Stimulated activated CD4-positive, alpha-beta T cell treated with anti-CD3 and anti-CD28 coated beads, Interleukin-12 subunit alpha, Interleukin-12 subunit beta, amount 100 ng/mL, for 48 hours (primary cell): Measurements from ENCODE around the gene ZNF609.

Experiments
- DNase-seq, 3 donors: peaks; one replicate each; pipeline ENCODE4 v3.0.0-alpha.2; 2020; ENCODE audit warnings: low read depth in 2 of 3, low spot score in 1 of 3

ZNF609 gene

DNA sequence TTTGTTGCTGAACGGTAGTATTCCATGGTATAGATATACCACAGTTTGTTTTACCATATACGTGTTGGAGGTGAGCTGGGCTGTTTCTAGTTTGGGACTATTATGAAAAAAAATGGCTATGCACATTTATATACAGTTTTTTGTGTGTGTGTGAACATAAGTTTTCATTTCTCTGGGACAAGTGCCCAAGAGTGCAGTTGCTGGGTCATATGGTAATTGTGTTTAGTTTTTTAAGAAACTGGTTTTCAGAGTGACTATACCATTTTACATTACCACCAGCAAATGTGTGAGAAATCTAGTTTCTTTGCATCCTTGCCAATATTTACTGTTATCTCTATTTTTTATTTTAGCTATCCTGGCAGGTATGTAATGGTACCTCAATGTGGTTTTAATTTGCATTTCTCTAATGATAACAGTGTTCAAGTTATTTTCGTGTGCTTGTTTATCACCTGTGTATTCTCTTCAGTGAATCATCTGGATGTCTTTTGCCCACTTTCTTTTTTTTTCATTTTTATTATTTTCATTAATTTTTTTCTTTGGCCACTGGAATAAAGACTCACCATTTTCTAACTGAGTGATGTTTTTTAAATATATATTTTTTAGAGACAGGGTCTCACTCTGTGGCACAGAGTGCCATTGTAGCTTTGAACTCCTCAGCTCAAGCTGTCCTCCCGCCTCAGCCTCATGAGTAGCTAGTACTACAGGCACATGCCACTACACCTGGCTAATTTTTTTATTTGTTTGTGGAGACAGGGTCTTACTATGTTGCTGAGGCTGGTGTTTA lies 75.3 kb downstream of the ZNF609 start:
- DNase-seq: no peak

DNA sequence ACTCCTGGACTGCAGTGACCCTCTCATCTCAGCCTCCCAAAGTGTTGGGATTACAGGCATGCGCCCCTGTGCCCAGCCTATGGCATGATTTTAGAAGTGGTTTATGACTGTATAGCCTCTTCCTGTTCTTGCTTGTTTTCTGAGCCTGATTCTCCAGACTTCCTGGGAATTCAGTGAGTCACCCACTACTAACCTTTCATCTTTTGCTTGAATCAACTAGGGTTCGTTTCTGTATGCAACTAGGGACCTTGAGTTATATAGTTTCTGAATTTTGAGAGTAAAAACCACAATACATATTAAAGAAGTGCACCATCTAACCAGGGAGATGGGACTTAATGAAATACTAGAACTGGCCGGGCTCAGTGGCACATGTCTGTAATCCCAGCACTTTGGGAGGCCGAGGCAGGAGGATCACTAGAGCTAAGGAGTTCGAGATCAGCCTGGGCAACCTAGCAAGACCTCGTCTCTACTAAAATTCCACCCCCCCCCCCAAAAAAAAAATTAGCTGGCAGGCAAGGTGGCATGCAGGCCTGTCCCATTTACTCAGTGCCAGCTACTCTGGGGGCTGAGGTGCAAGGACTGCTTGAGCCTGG lies 76.0 kb downstream of the ZNF609 start:
- peak in 1 of 3 donors; percentile 9 for DNase-seq

DNA sequence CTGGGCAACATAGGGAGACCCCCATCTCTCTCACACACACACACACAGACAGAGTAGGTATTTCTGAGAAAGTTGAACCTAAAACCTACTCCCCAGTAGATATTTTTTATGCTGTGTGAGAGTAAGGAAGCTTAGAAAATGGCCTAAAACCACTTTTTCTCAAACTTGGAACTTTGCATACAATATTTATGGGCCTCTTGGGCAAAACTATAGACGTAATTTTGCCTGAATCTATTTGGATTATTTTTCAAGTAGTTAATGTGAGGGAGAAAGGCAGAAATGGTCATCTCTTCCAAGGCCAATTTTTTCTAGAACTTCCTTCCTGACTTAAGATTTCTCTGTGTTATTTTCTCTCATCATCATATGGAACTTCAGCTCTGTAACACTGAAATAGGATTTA lies 81.7 kb downstream of the ZNF609 start:
- DNase-seq: no peak

DNA sequence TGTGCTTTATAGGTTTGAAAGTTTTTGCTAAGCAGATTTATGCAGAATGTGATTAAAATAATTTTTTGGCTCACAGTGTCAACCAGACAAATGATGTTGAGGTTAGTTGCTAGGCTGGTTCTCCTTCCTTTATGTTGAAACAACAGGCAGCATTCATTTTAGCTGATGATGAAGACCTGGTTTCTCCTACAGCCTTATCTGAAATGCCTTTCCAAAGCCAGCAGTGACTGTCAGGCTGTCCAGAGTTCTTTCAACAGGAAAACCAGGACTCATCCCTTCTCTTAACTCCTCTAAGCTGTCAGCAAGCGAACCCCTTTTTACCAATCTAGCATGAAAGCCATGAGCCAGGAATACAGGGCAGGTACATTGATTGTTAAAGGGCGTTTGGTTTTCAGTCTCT lies 84.1 kb downstream of the ZNF609 start:
- DNase-seq: no peak

DNA sequence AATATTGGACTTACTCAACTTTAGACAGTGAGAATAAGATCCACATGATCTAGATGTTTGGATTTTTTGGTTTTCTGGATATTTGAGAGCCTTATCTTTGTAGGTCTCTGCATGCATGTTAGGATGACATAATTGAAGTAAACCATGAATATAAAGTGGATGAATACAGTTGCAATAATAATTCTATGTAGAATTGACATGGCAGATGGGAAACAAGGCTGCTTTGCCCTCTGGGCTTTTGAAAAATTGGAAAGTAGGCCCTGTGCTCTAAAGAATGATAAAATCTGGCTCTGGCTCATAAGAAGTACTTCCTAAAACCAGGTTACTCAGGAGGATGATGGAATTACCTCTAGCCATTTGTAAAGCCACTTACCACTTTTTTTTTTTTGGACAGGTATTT lies 86.9 kb downstream of the ZNF609 start:
- no peak for DNase-seq

DNA sequence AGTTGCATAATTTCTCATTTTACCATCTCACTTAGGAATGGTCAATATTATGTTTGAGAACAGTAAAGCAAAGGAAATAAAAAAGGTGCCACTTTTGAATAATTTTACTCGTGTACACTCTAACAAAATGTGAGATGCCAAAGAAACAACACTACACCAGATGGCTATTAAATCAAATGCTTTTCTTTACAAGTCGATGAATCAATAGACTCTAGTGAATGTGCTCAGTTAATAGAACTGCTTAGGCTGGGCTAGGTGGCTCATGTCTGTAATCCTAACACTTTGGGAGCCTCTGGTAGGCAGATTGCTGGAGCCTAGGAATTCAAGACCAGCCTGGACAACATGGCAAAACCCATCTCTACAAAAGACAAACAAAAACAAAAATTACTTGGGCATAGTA lies 87.9 kb downstream of the ZNF609 start:
- DNase-seq: no peak

DNA sequence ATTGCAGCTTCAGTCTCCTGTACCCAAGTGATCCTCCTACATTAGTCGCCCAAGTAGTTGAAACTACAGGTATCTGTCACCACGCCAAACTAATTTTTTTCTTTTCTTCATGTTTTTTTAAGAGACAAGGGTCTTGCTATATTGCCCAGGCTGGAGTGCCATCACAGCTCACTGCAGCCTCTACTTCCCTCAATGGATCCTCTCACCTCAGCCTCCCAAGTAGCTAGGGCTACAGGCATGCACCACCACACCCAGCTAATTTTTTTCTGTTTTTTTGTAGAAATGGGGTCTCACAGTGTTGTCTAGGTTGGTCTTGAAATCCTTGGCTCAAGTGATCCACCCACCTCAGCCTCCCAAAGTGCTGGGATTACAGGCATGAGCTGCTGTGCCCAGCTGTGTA lies 89.5 kb downstream of the ZNF609 start:
- DNase-seq: no peak

DNA sequence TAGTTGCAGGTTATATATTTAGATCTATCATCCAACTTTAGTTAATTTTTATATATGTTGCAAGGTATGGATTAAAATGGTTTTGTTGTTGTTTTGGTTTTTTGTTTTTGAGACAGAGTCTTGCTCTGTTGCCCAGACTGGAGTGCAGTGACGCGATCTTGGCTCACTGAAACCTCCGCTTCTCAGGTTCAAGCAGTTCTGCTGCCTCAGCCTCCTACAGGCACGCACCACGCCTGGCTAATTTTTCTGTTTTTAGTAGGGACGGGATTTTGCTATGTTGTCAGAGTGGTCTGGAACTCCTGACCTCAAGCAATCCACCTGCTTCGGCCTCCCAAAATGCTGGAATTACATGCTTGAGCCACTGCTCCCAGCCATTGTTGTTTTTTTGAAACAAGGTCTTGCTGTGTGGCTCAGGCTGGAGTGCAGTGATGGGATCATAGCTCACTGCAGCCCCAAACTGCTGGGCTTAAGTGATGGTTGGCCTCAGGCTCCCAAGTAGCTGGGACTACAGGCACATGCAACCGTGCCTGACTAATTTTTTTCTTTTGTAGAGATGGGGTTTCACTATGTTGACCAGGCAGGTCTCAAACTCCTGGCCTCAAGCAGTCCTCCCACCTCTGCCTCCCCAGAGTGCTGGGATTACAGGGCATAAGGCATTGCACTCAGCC lies 92.0 kb downstream of the ZNF609 start:
- DNase-seq: no peak

DNA sequence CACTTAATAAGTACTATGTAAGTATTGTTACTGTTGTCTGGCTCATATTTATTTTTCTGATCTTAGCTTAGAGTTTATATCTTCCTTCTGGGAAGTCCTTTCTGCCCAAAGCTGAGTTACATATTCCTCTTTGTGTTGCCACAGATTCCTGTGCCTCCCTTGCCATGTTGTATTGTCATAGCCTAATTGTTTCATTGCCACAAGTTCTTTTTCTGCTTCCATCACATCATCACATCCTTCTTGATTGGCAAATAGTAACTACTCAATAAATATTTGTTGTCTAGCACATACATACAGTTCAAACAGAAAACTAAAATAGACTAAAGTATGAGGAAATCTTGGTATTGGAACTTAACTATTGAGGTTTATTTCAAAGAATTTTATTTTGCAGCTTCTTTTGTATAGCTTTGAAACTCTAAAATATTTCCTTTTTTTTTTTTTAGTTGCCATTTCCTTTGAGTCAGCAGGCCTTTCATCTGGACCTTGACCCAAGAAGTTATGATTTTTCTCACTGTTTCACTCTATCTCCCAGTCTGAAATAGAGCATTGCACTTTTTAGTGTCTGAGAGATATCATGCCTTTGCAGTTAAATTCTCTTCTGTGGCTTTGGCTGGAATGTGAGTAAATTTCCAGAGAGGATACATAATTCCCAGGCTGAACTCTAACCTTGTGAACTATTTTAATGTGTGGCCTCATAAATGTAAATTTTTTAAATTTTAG lies 98.2 kb downstream of the ZNF609 start:
- no peak for DNase-seq

DNA sequence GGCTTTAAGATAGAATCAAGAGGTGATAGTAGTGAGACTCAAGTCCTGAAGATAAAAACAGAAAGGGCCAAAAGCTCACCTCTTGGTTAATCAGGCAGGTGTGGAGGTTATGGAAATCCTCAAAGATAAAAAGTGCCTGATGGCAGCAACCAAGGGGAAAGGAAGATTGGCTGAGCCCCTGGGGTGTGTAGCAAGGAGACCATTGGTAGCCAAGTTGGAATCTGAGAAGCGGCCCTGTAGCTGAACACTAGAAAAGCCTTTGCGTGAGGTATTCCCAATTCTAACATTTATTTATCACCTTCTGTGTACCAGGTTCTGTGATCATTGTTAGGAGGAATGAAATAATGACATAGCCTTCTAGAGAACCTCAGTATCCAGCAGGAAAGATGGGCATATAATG lies 98.9 kb downstream of the ZNF609 start:
- DNase-seq: no peak

DNA sequence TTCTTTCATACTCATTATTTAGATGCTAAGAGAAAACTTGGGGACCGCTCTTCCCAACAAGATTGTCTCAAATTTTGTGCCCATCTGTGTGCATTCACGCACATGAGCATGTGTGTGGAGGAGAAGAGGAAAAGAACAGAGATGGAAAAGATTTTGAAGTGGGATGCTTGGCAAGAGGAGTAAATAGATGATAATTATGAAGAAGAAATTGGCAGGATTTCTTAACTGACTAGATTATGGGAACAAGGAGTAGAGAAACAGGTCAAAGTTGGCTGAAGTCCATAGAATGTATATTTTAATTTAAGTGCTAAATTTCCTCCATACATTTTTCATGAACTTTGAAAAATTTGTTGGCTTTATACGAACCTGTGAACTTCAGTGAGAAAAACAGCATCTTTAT lies 100.1 kb downstream of the ZNF609 start:
- no peak for DNase-seq

DNA sequence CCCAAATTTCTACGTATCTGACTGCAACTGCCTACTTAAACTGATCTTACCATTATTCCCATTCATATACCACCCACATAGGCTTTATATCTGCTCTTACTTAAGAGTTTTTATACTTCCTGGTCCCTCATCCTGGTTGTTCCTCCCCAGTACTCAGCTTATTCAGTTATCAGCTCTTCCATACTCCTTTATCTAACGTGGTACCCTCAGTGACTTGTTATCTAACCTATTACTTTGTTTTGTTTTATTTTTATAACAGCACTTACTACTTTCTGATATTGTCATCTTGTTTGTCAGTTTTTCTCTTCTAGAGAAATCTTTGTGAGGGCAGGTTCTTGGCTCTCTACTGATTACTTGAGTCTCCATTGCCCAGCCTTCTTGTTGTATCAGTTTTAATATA lies 100.6 kb downstream of the ZNF609 start:
- no peak for DNase-seq

DNA sequence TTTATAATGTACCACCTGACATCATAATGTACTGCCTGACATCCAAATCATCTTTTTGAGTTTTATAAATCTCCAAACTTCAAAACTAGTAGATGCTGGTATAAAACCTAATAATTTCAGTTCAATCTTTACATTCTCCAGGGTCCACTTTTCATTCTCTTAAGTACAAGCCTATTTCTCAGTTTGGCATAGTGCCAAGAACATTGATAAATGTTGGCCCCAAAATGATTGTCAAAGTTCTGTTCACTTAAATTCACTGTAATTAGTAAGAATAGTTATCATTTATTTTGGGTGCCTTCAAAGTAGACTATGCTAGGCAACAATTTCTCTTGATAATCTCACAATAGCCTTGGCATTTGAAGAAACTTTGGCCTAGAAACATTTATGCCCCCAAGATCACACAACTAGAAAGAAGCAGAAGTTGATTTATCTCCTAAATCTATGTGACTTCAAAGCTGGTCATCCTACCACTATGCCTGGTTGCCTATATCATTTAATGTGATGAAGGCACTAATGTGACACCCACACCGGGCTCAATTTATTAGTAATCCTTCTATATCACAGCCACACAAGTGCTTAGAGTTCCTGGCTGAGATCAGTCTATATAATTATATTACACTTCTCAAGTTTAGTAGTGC lies 101.7 kb downstream of the ZNF609 start:
- DNase-seq: no peak

DNA sequence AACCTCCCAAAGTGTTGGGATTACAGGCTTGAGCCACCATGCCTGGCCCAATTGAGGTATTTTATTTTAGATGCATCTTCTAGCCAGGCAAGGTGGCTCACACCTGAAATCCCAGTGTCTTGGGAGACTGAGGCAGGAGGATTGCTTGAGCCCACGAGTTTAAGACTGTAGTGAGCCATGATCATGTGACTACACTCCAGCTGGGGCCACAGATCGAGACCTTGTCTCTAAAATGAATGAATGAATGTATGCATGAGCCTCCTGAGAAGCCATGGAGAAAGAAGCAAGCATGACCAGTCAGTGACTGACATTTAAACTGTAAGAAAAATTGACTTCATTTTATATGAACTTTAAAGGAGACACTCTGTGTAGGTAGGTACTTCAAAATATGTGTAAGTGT lies 105.7 kb downstream of the ZNF609 start:
- no peak for DNase-seq

DNA sequence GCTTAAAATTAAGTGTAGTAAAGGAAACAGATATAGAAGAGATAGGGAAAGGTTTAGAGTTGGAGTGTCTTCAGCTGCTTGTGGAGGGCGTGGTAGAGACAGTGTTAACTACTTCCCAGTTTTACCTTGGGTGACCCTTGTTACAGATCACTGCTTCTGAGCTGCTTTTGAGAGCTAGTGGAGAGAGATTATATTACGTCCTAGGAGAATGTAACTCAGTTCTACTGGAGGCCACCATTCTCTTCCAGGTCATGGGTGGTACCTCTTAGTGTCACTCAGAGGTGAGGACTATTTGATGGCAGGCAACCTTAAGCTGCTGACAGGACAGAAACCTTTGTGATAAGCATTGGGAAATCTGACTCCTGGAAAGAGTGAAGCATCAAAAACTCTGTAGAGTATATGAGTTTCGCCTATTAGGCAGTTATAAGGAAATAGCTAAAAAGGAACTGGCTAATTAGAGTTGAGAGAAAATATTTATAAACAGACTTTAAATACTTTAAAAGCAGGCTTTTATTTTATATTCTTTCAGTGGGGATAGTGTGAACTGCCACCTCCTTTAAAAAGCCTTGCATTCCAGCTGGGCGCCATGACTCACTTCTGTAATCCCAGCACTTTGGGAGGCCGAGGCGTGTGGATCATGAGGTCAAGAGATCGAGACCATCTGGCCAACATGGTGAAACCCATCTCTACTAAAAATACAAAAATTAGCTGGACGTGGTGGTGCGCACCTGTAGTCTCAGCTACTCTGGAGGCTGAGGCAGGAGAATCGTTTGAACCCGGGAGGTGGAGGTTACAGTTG lies 106.5 kb downstream of the ZNF609 start:
- DNase-seq: no peak

DNA sequence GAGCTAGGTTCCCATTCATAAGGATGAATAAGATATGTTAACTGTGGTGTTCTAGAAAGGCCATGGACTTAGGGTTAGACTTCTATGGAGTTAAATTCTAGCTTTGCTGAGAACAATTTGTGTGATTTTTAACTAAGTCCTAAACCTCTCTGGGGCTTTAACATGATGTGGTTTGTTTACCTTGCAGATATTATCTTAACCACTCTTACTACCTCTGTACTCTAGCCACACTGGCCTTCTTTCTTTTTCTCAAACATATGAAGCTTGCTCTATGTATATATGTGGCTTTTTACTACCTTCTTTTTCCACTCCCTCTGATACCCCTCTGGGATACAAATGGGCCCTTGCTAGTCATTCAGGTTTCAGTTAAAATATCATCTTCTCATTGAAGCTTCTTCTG lies 108.4 kb downstream of the ZNF609 start:
- DNase-seq: no peak

DNA sequence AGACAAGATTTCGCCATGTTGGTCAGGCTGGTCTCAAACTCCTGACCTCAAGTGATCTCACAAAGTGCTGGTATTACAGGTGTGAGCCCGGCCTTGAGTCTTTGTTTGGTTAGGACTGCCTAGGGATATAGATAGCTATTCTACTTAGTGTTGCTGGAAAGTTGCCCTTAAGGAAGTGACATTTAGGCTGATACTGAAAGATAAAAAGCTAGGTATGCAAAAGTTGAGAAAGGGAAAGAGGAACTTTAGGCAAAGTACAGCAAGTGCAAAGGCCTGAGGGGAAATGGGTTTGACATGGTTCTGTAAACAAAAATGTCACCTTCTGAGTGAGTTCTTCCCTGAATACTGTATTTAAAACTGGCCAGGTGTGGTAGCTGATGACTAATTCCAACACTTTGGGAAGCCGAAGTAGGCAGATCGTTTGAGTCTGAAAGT lies 111.5 kb downstream of the ZNF609 start:
- no peak for DNase-seq

DNA sequence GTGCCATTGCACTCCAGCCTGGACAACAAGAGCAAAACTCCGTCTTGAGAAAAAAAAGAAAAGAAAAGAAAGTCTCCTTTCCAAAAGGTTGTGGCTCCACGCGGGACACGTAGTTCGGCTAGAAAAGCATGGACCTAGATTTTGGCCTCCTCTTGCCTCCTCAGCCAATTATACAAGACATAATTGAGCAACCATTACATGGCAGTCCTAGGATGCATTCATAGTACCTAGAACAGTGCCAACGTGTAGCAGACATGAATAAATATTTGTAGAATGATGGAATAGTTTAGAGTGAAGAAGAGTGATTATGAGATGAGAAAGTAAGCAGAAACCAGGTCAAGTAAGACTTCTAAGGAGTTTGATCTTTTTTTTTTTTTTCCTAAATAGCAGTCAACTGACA lies 112.5 kb downstream of the ZNF609 start:
- no peak for DNase-seq

DNA sequence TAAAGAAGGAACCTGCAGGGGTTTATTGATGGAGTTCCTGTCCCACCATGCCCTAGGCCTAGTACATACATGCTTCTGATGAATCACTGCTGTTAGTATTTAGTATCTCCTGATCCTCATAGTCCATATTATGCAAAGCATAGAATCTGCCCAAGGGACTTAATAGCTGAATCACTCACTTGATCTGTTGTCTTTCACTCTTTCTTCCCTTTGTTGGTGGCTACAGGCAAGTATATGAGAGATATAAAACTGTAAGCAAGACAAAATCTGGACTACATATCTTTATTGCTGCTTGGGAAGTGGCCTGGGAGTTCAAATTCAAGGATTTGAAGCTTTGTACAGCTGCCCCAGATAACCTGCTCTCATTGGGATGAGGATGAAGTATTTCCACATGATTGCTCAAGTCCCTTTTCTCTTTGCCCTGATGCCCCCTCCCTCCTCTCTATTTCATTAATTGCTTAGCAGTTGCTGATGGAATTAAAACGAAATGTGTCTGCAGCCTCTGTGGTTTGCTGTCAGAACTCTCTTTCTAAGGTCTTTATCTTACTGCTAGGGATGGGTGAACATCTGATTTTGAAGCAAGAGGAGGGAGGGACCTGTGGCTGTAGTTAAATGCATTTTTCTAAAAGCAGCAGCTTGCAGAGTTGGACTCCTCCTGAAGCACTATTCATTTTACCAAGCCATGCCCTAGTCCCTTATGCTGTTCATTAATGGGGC lies 114.1 kb downstream of the ZNF609 start:
- no peak for DNase-seq
